Neural progenitor cell (in vitro differentiated cells): ENCODE results near the gene SH3PXD2B. TPM values are rescaled to one million over a fixed set of nuclear protein-coding genes. Genes with fewer than 3 reads are reported as not detected.

Experiments used
- DNase-seq: peaks from one replicate; pipeline ENCODE4 v3.0.0-alpha.2; 2016; ENCODE audit warnings: low spot score
- H2AFZ ChIP-seq: fragments of 200-600 bp; sonication (generic); replicated peaks from 2 replicates; pipeline ENCODE4 v1.6.1; 2016; ENCODE audit warnings: antibody characterized with exemption
- H3F3A ChIP-seq: fragments of 200-600 bp; sonication (generic); 2 replicates; pipeline ENCODE4 v1.6.1; 2016; ENCODE audit warnings: antibody characterized with exemption, low read depth
- H3K27ac ChIP-seq: fragments of 200-600 bp; sonication (generic); 2 replicates; pipeline ENCODE4 v1.5.1; 2016; ENCODE audit warnings: mild to moderate bottlenecking
- H3K27me3 ChIP-seq: fragments of 200-600 bp; sonication (generic); 2 replicates; pipeline ENCODE4 v1.6.1; 2016; ENCODE audit warnings: mild to moderate bottlenecking, moderate library complexity
- H3K36me3 ChIP-seq: fragments of 200-600 bp; sonication (generic); 2 replicates; pipeline ENCODE4 v1.5.1; 2016
- H3K4me1 ChIP-seq: fragments of 200-600 bp; sonication (generic); 2 replicates; pipeline ENCODE4 v1.6.1; 2016; ENCODE audit warnings: mixed run types
- H3K4me2 ChIP-seq: fragments of 200-600 bp; sonication (generic); 2 replicates; pipeline ENCODE4 v1.6.1; 2016
- H3K4me3 ChIP-seq: fragments of 200-600 bp; sonication (generic); 2 replicates; pipeline ENCODE4 v1.5.1; 2016
- H3K79me2 ChIP-seq: fragments of 200-600 bp; sonication (generic); 2 replicates; pipeline ENCODE4 v1.6.1; 2016; ENCODE audit warnings: low read depth
- H3K9ac ChIP-seq: fragments of 200-600 bp; sonication (generic); 2 replicates; pipeline ENCODE4 v1.6.1; 2016
- H3K9me3 ChIP-seq: fragments of 200-600 bp; sonication (generic); 2 replicates; pipeline ENCODE4 v1.5.1; 2016; ENCODE audit warnings: low read depth
- H4K20me1 ChIP-seq: fragments of 200-600 bp; sonication (generic); 2 replicates; pipeline ENCODE4 v1.6.1; 2016; ENCODE audit warnings: low read depth
- H3K27ac Mint-ChIP-seq: 3 replicates; pipeline ENCODE4 v1.8.0; 2021; ENCODE audit warnings: mixed read lengths
- H3K27me3 Mint-ChIP-seq: 2 replicates; pipeline ENCODE4 v1.8.0; 2022; ENCODE audit warnings: low read depth, mild to moderate bottlenecking, inconsistent platforms, moderate library complexity, mixed read lengths; ENCODE audit not compliant: insufficient read depth
- H3K36me3 Mint-ChIP-seq: 3 replicates; pipeline ENCODE4 v1.8.0; 2021; ENCODE audit warnings: mixed read lengths
- H3K4me1 Mint-ChIP-seq: 3 replicates; pipeline ENCODE4 v1.8.0; 2021; ENCODE audit warnings: mixed read lengths
- H3K4me3 Mint-ChIP-seq: 3 replicates; pipeline ENCODE4 v1.8.0; 2021; ENCODE audit warnings: mild to moderate bottlenecking, moderate library complexity, mixed read lengths
- H3K9me3 Mint-ChIP-seq: 3 replicates; pipeline ENCODE4 v1.8.0; 2020; ENCODE audit warnings: mixed read lengths
- EZH2 ChIP-seq: fragments of 200-600 bp; sonication (generic); IDR thresholded peaks from 2 replicates; pipeline ENCODE4 v1.6.1; 2017; ENCODE audit warnings: antibody characterized with exemption, mild to moderate bottlenecking, moderate library complexity
- EZH2phosphoT487 ChIP-seq: fragments of 200-600 bp; sonication (generic); IDR thresholded peaks from 2 replicates; pipeline ENCODE4 v1.6.1; 2017; ENCODE audit warnings: antibody characterized with exemption
- total RNA-seq: library from RNA; depleted of rRNA; stranded (reverse); fragments of >200 nt; gene quantifications from 2 replicates; pipeline ENCODE4 v1.2.3, GENCODE V29; 2015; ENCODE audit warnings: low replicate concordance
- TF ChIP-seq, protein P1 (sequence below): fragments of 200-600 bp; sonication (generic); IDR thresholded peaks from 2 replicates; pipeline ENCODE4 v1.5.1; 2017; ENCODE audit warnings: antibody characterized with exemption, mild to moderate bottlenecking

SH3PXD2B gene
- total RNA-seq, 1 donor from 2014 or later: 27.3 TPM

- peaks cover 5% of the 10 kb centered on the region for H3K27me3 ChIP-seq
- TF ChIP-seq, protein P1, sequence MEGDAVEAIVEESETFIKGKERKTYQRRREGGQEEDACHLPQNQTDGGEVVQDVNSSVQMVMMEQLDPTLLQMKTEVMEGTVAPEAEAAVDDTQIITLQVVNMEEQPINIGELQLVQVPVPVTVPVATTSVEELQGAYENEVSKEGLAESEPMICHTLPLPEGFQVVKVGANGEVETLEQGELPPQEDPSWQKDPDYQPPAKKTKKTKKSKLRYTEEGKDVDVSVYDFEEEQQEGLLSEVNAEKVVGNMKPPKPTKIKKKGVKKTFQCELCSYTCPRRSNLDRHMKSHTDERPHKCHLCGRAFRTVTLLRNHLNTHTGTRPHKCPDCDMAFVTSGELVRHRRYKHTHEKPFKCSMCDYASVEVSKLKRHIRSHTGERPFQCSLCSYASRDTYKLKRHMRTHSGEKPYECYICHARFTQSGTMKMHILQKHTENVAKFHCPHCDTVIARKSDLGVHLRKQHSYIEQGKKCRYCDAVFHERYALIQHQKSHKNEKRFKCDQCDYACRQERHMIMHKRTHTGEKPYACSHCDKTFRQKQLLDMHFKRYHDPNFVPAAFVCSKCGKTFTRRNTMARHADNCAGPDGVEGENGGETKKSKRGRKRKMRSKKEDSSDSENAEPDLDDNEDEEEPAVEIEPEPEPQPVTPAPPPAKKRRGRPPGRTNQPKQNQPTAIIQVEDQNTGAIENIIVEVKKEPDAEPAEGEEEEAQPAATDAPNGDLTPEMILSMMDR: no peak
- TF ChIP-seq EZH2phosphoT487: no peak
- no peak for TF ChIP-seq EZH2
- H3K4me1 Mint-ChIP-seq: peaks cover 56% of the 10 kb centered on the region
Observed at GRCh38 chr5:172458976-172459782, 4.9 kb upstream of the SH3PXD2B start.

GRCh38 chr5:172456076-172456722 lies 1.9 kb upstream of the SH3PXD2B start:
- TF ChIP-seq, protein P1: no peak
- peak overlapping the region; percentile 66 for H3K27ac Mint-ChIP-seq
- Histone ChIP-seq H3K4me1 (peaks cover 20% of the 10 kb centered on the region), H3K79me2 (peaks cover 25% of the 10 kb centered on the region), H4K20me1 (peaks cover 15% of the 10 kb centered on the region), H3K36me3 (no peaks in the 10 kb centered on the region), H3K9ac (no peak overlapping the region), H3K4me2 (no peak overlapping the region), H3K4me3 (no peak overlapping the region), H2AFZ (peak overlapping the region; percentile 22), H3K27me3 (no peaks in the 10 kb centered on the region), H3K9me3 (no peaks in the 10 kb centered on the region), H3K27ac (no peak overlapping the region), H3F3A (peaks cover 43% of the 10 kb centered on the region)
- H3K4me1 Mint-ChIP-seq: peaks cover 65% of the 10 kb centered on the region
- no peak for DNase-seq
- H3K9me3 Mint-ChIP-seq: no peaks in the 10 kb centered on the region
- no peaks in the 10 kb centered on the region for H3K36me3 Mint-ChIP-seq
- peaks cover 6% of the 10 kb centered on the region for H3K27me3 Mint-ChIP-seq
- H3K4me3 Mint-ChIP-seq: peak overlapping the region; percentile 87

More at GRCh38 chr5:172458976-172459782, 4.9 kb upstream of the SH3PXD2B start:
- no peaks in the 10 kb centered on the region for H3K9me3 ChIP-seq
- H3K9ac ChIP-seq: no peak overlapping the region
- no peak overlapping the region for H2AFZ ChIP-seq
- H3K27ac ChIP-seq: no peak overlapping the region
- H3K4me2 ChIP-seq: no peak overlapping the region
- Mint-ChIP-seq H3K36me3 (peaks cover 2% of the 10 kb centered on the region), H3K9me3 (peaks cover 10% of the 10 kb centered on the region), H3K4me3 (no peak overlapping the region), H3K27ac (no peak overlapping the region), H3K27me3 (peaks cover 4% of the 10 kb centered on the region)
- DNase-seq: no peak
- peaks cover 19% of the 10 kb centered on the region for H3F3A ChIP-seq
- no peaks in the 10 kb centered on the region for H3K36me3 ChIP-seq
- no peak overlapping the region for H3K4me3 ChIP-seq
- peaks cover 16% of the 10 kb centered on the region for H3K4me1 ChIP-seq
- no peaks in the 10 kb centered on the region for H3K79me2 ChIP-seq
- H4K20me1 ChIP-seq: no peaks in the 10 kb centered on the region

GRCh38 chr5:172455511-172456061 lies 1.3 kb upstream of the SH3PXD2B start:
- Histone ChIP-seq H3K27me3 (no peaks in the 10 kb centered on the region), H4K20me1 (peaks cover 21% of the 10 kb centered on the region), H3F3A (peaks cover 43% of the 10 kb centered on the region), H3K9me3 (no peaks in the 10 kb centered on the region), H3K36me3 (no peaks in the 10 kb centered on the region), H3K4me2 (no peak overlapping the region), H3K4me3 (no peak overlapping the region), H2AFZ (peak overlapping the region; percentile 22), H3K4me1 (peaks cover 20% of the 10 kb centered on the region), H3K79me2 (peaks cover 31% of the 10 kb centered on the region), H3K27ac (no peak overlapping the region), H3K9ac (no peak overlapping the region)
- Mint-ChIP-seq H3K27ac (peak overlapping the region; percentile 66), H3K4me3 (peak overlapping the region; percentile 87), H3K9me3 (no peaks in the 10 kb centered on the region), H3K36me3 (no peaks in the 10 kb centered on the region), H3K4me1 (peaks cover 64% of the 10 kb centered on the region), H3K27me3 (peaks cover 9% of the 10 kb centered on the region)
- TF ChIP-seq, protein P1: no peak
- TF ChIP-seq EZH2phosphoT487 (no peak), EZH2 (no peak)
- DNase-seq: peak; percentile 27
